A549 (cell line): ENCODE results near the gene RASA4B.
"Not testable (repeated sequence)": the region's sequence is repeated elsewhere in the genome, so short reads cannot be mapped to it uniquely, and the experiment has no call there.

ENCODE experiments used
- BCL3 ChIP-seq: fragments of >200 bp; sonication (Bioruptor Twin); formaldehyde crosslinking; IDR thresholded peaks from 3 replicates; pipeline ENCODE4 v1.6.1; 2016
- CBX2 ChIP-seq: fragments of 200-600 bp; sonication (generic); IDR thresholded peaks from 2 replicates; pipeline ENCODE4 v1.6.1; 2016; ENCODE audit warnings: low read depth, mild to moderate bottlenecking, borderline replicate concordance
- CEBPB ChIP-seq, 2 experiments: fragments of >200 bp in 1 of 2; sonication (Bioruptor Twin) in 1 of 2; formaldehyde crosslinking in 1 of 2; IDR thresholded peaks; 2 replicates each; pipeline ENCODE4 v1.6.1; 2012 to 2016
- CHD2 ChIP-seq: fragments of 150-350 bp; IDR thresholded peaks from 2 replicates; pipeline ENCODE4 v1.6.1; 2014; ENCODE audit warnings: low read length; ENCODE audit not compliant: partially characterized antibody
- CTCF ChIP-seq: fragments of >200 bp; sonication (Bioruptor Twin); formaldehyde crosslinking; IDR thresholded peaks from 3 replicates; pipeline ENCODE4 v1.5.1; 2016
- ELK1 ChIP-seq: fragments of 150-350 bp; IDR thresholded peaks from 2 replicates; pipeline ENCODE4 v1.6.1; 2014; ENCODE audit warnings: low read depth, mild to moderate bottlenecking, low read length
- EP300 ChIP-seq, 2 experiments: fragments of >200 bp; sonication (Bioruptor Twin); formaldehyde crosslinking; IDR thresholded peaks; 2 replicates in 1 of 2; 3 replicates in 1 of 2; pipeline ENCODE4 v1.6.1; 2016 to 2017
- FOSL2 ChIP-seq, 2 experiments: fragments of 450-650 bp in 1 of 2; fragments of >200 bp in 1 of 2; sonication (Bioruptor Twin) in 1 of 2; formaldehyde crosslinking; IDR thresholded peaks; 2 replicates each; pipeline versions ENCODE4 v1.5.0 to v1.6.1; 2016 to 2020; ENCODE audit warnings: mild to moderate bottlenecking in 1 of 2, moderate library complexity in 1 of 2
- KDM5A ChIP-seq: fragments of 200-600 bp; sonication (generic); IDR thresholded peaks from 2 replicates; pipeline ENCODE4 v1.6.1; 2016; ENCODE audit warnings: antibody characterized with exemption, mild to moderate bottlenecking
- MAX ChIP-seq: IDR thresholded peaks from 2 replicates; pipeline ENCODE4 v1.6.1; 2012
- NPAS2 ChIP-seq: fragments of 250-450 bp; sonication (Bioruptor Pico); IDR thresholded peaks from 2 replicates; pipeline ENCODE4 v1.8.0; 2022; ENCODE audit warnings: mild to moderate bottlenecking, moderate library complexity, borderline replicate concordance
- NR3C1 ChIP-seq: fragments of >200 bp; sonication (Bioruptor Twin); formaldehyde crosslinking; IDR thresholded peaks from 3 replicates; pipeline ENCODE4 v1.6.1; 2017
- POLR2A ChIP-seq: IDR thresholded peaks from 2 replicates; pipeline ENCODE4 v1.6.1; 2012; ENCODE audit warnings: mild to moderate bottlenecking, low read length
- REST ChIP-seq: fragments of 200-600 bp; sonication (generic); IDR thresholded peaks from 2 replicates; pipeline ENCODE4 v1.6.1; 2016; ENCODE audit warnings: antibody characterized with exemption, mild to moderate bottlenecking, moderate library complexity

- not testable (repeated sequence) for TF ChIP-seq KDM5A; REST; CTCF; CBX2; NR3C1; BCL3; FOSL2 (IDR thresholded peaks at IDR 0.05); FOSL2 (CRISPR knock-in tag; IDR thresholded peaks at IDR 0.05); ELK1; MAX; EP300 (IDR thresholded peaks at IDR 0.05); POLR2A; CEBPB (IDR thresholded peaks at IDR 0.05); NPAS2; CHD2
Observed at GRCh38 chr7:102546353-102546752, 28.8 kb upstream of the RASA4B start.
